ENCODE results near the gene CXorf65.

- no peak for TF ChIP-seq SP1 (IDR thresholded peaks at IDR 0.05)
- TF ChIP-seq FOXA1 (IDR thresholded peaks at IDR 0.05) = no peak
- no peak for TF ChIP-seq LEF1 (IDR thresholded peaks at IDR 0.05; ENCODE audit: borderline replicate concordance)
- no peak for TF ChIP-seq ARNT (IDR thresholded peaks at IDR 0.05)
- no peak for TF ChIP-seq CTBP1 (IDR thresholded peaks at IDR 0.05; ENCODE audit: borderline replicate concordance)
- no peak for TF ChIP-seq FOXM1 (IDR thresholded peaks at IDR 0.05; ENCODE audit: borderline replicate concordance)
- TF ChIP-seq TARDBP (IDR thresholded peaks at IDR 0.05) = no peak
- no peak for TF ChIP-seq SUZ12 (IDR thresholded peaks at IDR 0.05)
- no peak for TF ChIP-seq FOXK2 (IDR thresholded peaks at IDR 0.05)
- no peak for TF ChIP-seq NFRKB (IDR thresholded peaks at IDR 0.05)
Observed at GRCh38 chrX:71143508-71143907, 37.0 kb upstream of the CXorf65 start.
